ENCODE measurements around the gene ZNF451.

- no peak for TF ChIP-seq EZH2 (IDR thresholded peaks at IDR 0.05)
- no peak for TF ChIP-seq POLR2AphosphoS5 (IDR thresholded peaks at IDR 0.05; ENCODE audit: borderline replicate concordance, low read depth, low read length)
These were observed 117.9 kb downstream of the ZNF451 start for GRCh38 chr6:57207872-57208271.
